GM12878 (cell line): ENCODE results near the gene CLTCL1. TPM values are rescaled to one million over a fixed set of nuclear protein-coding genes. Genes with fewer than 3 reads are reported as not detected.

Source experiments
- ATAC-seq: fragments of 200-7000 bp; cut with Tn5 transposase; 3 replicates; pipeline ENCODE4 v1.9.1; 2020; ENCODE audit warnings: mild to moderate bottlenecking, moderate library complexity
- BruUV-seq: library from RNA; stranded (reverse); fragments of 400-500 nt; replicated peaks from 2 replicates; lab custom pipeline; 2021; lab: Mats Ljungman, UMichigan
- CTCF ChIA-PET: fragments of 300-600 bp; sonication (Branson Sonifier 250); formaldehyde crosslinking; extraction: SDS; loops from one replicate; lab custom pipeline; 2021; ENCODE audit warnings: inconsistent platforms; lab: Yijun Ruan, JAX
- POLR2A ChIA-PET: fragments of 350-600 bp; formaldehyde crosslinking; extraction: SDS; loops from one replicate; lab custom pipeline; 2021; ENCODE audit warnings: inconsistent platforms; lab: Charles Lee
- RAD21 ChIA-PET: fragments of 300-600 bp; sonication (Branson Sonifier 250); formaldehyde crosslinking; loops from one replicate; lab custom pipeline; 2023; ENCODE audit warnings: antibody characterized with exemption; ENCODE audit not compliant: unreplicated experiment; lab: Charles Lee
- SMC1A ChIA-PET: fragments of 300-600 bp; sonication (Branson Sonifier 250); formaldehyde crosslinking; loops from one replicate; lab custom pipeline; 2023; ENCODE audit not compliant: unreplicated experiment, uncharacterized antibody; lab: Charles Lee
- DNase-seq: peaks from one replicate; pipeline ENCODE4 v3.0.0-alpha.2; 2011; ENCODE audit warnings: low read depth, low spot score
- FAIRE-seq: peaks from 3 replicates; lab custom pipeline; 2011; peaks lifted over from hg19 to GRCh38; lab: Jason Lieb, UNC
- H2AFZ ChIP-seq: 2 replicates; pipeline ENCODE4 v1.6.0; 2011; ENCODE audit warnings: low read depth, low read length, control low read depth; ENCODE audit not compliant: control insufficient read depth
- H3K27ac ChIP-seq: 2 replicates; pipeline ENCODE4 v1.5.1; 2011; ENCODE audit warnings: control low read depth; ENCODE audit not compliant: control insufficient read depth, insufficient read depth
- H3K27me3 ChIP-seq, 2 experiments: replicated peaks in 1 of 2; 2 replicates each; pipeline versions ENCODE4 v1.6.0 to v1.6.1; 2011; ENCODE audit warnings: low read length in 1 of 2; ENCODE audit not compliant: control insufficient read depth in 2 of 2, insufficient read depth in 2 of 2
- H3K36me3 ChIP-seq, 2 experiments: 2 replicates each; pipeline ENCODE4 v1.5.1; 2011; ENCODE audit warnings: low read length in 1 of 2; ENCODE audit not compliant: control insufficient read depth in 2 of 2, insufficient read depth in 2 of 2
- H3K4me1 ChIP-seq: 2 replicates; pipeline ENCODE4 v1.6.1; 2011; ENCODE audit warnings: mild to moderate bottlenecking, low read length, moderate library complexity, mixed read lengths; ENCODE audit not compliant: control insufficient read depth, insufficient read depth
- H3K4me2 ChIP-seq: 2 replicates; pipeline ENCODE4 v1.6.0; 2011; ENCODE audit warnings: control low read depth; ENCODE audit not compliant: control insufficient read depth, insufficient read depth
- H3K4me3 ChIP-seq: fragments of 200-600 bp; sonication (generic); 2 replicates; pipeline ENCODE4 v1.5.1; 2016
- H3K79me2 ChIP-seq: 2 replicates; pipeline ENCODE4 v1.6.0; 2011; ENCODE audit warnings: low read length; ENCODE audit not compliant: control insufficient read depth, insufficient read depth
- H3K9ac ChIP-seq: 2 replicates; pipeline ENCODE4 v1.8.0; 2011; ENCODE audit warnings: low read length, control low read depth, mixed read lengths; ENCODE audit not compliant: control insufficient read depth, insufficient read depth
- H3K9me3 ChIP-seq: replicated peaks from 3 replicates; pipeline ENCODE4 v1.5.1; 2011; ENCODE audit warnings: mild to moderate bottlenecking, low read length; ENCODE audit not compliant: control insufficient read depth, insufficient read depth
- H4K20me1 ChIP-seq: 2 replicates; pipeline ENCODE4 v1.6.0; 2011; ENCODE audit not compliant: control insufficient read depth, insufficient read depth
- CREM ChIP-seq: IDR thresholded peaks from 2 replicates; pipeline ENCODE4 v1.6.1; 2014; ENCODE audit warnings: antibody characterized with exemption, low read depth
- NFIC ChIP-seq: IDR thresholded peaks from 2 replicates; pipeline ENCODE4 v1.6.1; 2012; ENCODE audit warnings: low read depth, mild to moderate bottlenecking, inconsistent platforms, low read length, moderate library complexity
- POLR2AphosphoS5 ChIP-seq: IDR thresholded peaks from 2 replicates; pipeline ENCODE4 v1.6.1; 2011; ENCODE audit warnings: mild to moderate bottlenecking, low read length, inconsistent platforms
- TCF3 ChIP-seq: IDR thresholded peaks from 2 replicates; pipeline ENCODE4 v1.6.1; 2012; ENCODE audit warnings: low read depth, mild to moderate bottlenecking, low read length, borderline replicate concordance; ENCODE audit not compliant: insufficient read depth
- ZBED1 ChIP-seq: IDR thresholded peaks from 2 replicates; pipeline ENCODE4 v1.6.1; 2016; ENCODE audit warnings: borderline replicate concordance
- WGBS: methylation state at CpG from one replicate; pipeline ENCODE4 v1.1.6; 2016; ENCODE audit warnings: low lambda C conversion rate; ENCODE audit not compliant: insufficient replicate concordance, insufficient coverage; ENCODE audit errors: missing lambda C conversion rate; 5-methylcytosine and 5-hydroxymethylcytosine counted together
- in situ Hi-C: fragments of 300-500 bp; cut with MboI; formaldehyde crosslinking; loops from 9 replicates; pipeline ENCODE4 v1.14.3; 2018; ENCODE audit warnings: mixed read lengths
- intact Hi-C: fragments of 100-400 bp; cut with micrococcal nuclease; formaldehyde crosslinking; loops from one replicate; pipeline ENCODE4 v1.14.2; 2022; ENCODE audit not compliant: unreplicated experiment
- polyA plus RNA-seq, 11 experiments: library from polyadenylated mRNA; depleted of rRNA in 4 of 11; unstranded in 6 of 11; stranded (reverse) in 5 of 11; fragments of >200 nt; fragmentation: Nextera tagmentation in 4 of 11; fragmentation: Illumina TruSeq in 1 of 11; extraction: Ambion mirVana in 4 of 11; extraction: Trizol in 1 of 11; gene quantifications; 1 replicate in 1 of 11; 2 replicates in 10 of 11; pipeline versions ENCODE4 v1.2.1 to v1.2.3, GENCODE V29; 2011 to 2016; ENCODE audit warnings: inconsistent platforms in 2 of 11, missing spikeins in 2 of 11, low read depth in 1 of 11
- total RNA-seq, 4 experiments: library from RNA; depleted of rRNA in 3 of 4; stranded (reverse); fragments of >200 nt in 3 of 4; fragmentation: Illumina TruSeq in 1 of 4; extraction: Trizol in 1 of 4; gene quantifications; 2 replicates each; pipeline versions ENCODE4 v1.2.1 to v1.2.3, GENCODE V29; 2013 to 2021
- TF ChIP-seq, protein P1 (sequence below): IDR thresholded peaks from 2 replicates; pipeline ENCODE4 v1.6.1; 2011; ENCODE audit warnings: low read depth, mild to moderate bottlenecking, low read length, moderate library complexity, borderline replicate concordance; ENCODE audit errors: extremely low read depth
- TF ChIP-seq, protein P2 (sequence below): fragments of 450-650 bp; IDR thresholded peaks from 2 replicates; pipeline ENCODE4 v1.6.1; 2017; ENCODE audit warnings: mild to moderate bottlenecking, moderate library complexity

Gene CLTCL1
- total and polyA plus RNA-seq, 10 of the 15 experiments (the other 5 are each of a cell fraction or from before 2014, with no cell fraction given): under 0.01 to 0.35 (median 0.12) TPM; not detected in 2

DNA sequence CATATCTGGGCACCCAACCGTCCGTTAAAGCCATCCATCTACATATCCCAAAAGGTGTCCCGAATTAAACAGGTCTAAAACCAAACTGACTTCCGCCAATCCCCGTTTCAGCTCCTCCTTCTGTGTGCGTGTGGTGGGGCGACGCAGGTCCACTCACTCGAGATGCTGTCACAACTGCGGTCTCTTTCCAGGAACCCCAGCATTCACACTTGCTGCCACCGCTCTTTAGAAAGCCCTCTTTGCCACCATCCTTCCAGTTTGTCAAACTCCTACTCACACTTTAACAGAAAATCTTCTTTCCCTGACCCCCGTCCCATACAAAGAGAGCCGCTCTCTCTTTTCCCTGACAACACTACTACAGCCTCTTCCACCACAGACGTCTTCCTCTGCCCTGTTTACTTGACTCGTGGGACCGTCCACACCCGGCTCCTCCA lies 147.5 kb downstream of the CLTCL1 start:
- no peak for DNase-seq
- peak; percentile 76 for FAIRE-seq
- WGBS: 1% methylated on average over 17 of the region's 17 CpGs
- Histone ChIP-seq H3K36me3 (peaks cover 9% of the 10 kb centered on the region in 2 experiments; a peak in 3 of 4 replicates), H3K9ac (peak overlapping the region; percentile 82), H3K79me2 (peaks cover 13% of the 10 kb centered on the region), H3K27me3 (peaks cover 0 to 8% of the 10 kb centered on the region in 2 experiments; a peak in 3 of 4 replicates), H4K20me1 (no peaks in the 10 kb centered on the region), H2AFZ (peak overlapping the region; percentile 89), H3K27ac (peak overlapping the region; percentile 72), H3K4me3 (peak overlapping the region; percentile 100)
- peak; percentile 63 for ATAC-seq
- ChIA-PET CTCF (interaction anchor here (0.7 to 3.4 kb wide), 27 partner anchors 10 to 766 kb away, joined by 3 to 24 read pairs (median 5); partner anchors contain the start of genes CDC45, DGCR2, SLC25A1 and TSSK2), SMC1A (interaction anchor here (0.9 to 2.5 kb wide), 6 partner anchors 26 to 485 kb away, joined by 3 to 14 read pairs (median 6); partner anchors contain the start of gene SLC25A1)
- in situ Hi-C loops: no loop called here
- intact Hi-C loops: loop anchor here (1.0 to 2.0 kb wide), 5 partner anchors 22 to 486 kb away; partner anchors contain the start of genes DGCR2, MRPL40 and SLC25A1
- TF ChIP-seq ZBED1 (no peak), TCF3 (no peak), CREM (no peak), POLR2AphosphoS5 (0 out of 2 replicates have a peak, but pooled peaks have one; percentile 23), NFIC (no peak)
- TF ChIP-seq, protein P1, sequence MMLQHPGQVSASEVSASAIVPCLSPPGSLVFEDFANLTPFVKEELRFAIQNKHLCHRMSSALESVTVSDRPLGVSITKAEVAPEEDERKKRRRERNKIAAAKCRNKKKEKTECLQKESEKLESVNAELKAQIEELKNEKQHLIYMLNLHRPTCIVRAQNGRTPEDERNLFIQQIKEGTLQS: no peak
- TF ChIP-seq, protein P2, sequence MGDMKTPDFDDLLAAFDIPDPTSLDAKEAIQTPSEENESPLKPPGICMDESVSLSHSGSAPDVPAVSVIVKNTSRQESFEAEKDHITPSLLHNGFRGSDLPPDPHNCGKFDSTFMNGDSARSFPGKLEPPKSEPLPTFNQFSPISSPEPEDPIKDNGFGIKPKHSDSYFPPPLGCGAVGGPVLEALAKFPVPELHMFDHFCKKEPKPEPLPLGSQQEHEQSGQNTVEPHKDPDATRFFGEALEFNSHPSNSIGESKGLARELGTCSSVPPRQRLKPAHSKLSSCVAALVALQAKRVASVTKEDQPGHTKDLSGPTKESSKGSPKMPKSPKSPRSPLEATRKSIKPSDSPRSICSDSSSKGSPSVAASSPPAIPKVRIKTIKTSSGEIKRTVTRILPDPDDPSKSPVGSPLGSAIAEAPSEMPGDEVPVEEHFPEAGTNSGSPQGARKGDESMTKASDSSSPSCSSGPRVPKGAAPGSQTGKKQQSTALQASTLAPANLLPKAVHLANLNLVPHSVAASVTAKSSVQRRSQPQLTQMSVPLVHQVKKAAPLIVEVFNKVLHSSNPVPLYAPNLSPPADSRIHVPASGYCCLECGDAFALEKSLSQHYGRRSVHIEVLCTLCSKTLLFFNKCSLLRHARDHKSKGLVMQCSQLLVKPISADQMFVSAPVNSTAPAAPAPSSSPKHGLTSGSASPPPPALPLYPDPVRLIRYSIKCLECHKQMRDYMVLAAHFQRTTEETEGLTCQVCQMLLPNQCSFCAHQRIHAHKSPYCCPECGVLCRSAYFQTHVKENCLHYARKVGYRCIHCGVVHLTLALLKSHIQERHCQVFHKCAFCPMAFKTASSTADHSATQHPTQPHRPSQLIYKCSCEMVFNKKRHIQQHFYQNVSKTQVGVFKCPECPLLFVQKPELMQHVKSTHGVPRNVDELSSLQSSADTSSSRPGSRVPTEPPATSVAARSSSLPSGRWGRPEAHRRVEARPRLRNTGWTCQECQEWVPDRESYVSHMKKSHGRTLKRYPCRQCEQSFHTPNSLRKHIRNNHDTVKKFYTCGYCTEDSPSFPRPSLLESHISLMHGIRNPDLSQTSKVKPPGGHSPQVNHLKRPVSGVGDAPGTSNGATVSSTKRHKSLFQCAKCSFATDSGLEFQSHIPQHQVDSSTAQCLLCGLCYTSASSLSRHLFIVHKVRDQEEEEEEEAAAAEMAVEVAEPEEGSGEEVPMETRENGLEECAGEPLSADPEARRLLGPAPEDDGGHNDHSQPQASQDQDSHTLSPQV: no peak
- TF ChIP-seq, all 136 proteins: peak for 1
- Histone ChIP-seq H3K4me1 (peaks cover 4% of the 10 kb centered on the region), H3K9me3 (no peaks in the 10 kb centered on the region), H3K4me2 (peak overlapping the region; percentile 90)
- BruUV-seq: TSS peak; percentile 76
- RAD21 ChIA-PET: interaction anchor here (1.0 to 2.4 kb wide), 9 partner anchors 25 to 486 kb away, joined by 3 to 25 read pairs (median 6); partner anchors contain the start of genes CDC45, SLC25A1 and UFD1
- POLR2A ChIA-PET: interaction anchor here (0.8 to 2.0 kb wide), 3 partner anchors 23 to 34 kb away, joined by 3 to 7 read pairs (median 3); partner anchors contain the start of genes DGCR2 and SLC25A1
